Left kidney (tissue), 8 donors: ENCODE measurements around the gene VPS35L. TPM values are rescaled to one million over a fixed set of nuclear protein-coding genes. Genes with fewer than 3 reads are reported as not detected.

Experiments used
- DNase-seq: peaks from one replicate; pipeline ENCODE4 v3.0.0-alpha.2; 2013
- long read RNA-seq, 8 donors: transcript quantifications; one replicate each; lab custom pipeline, GENCODE V29; 2026
- polyA plus RNA-seq: library from polyadenylated mRNA; unstranded; fragments of 120-200 nt; gene quantifications from one replicate; pipeline ENCODE4 v1.2.1, GENCODE V29; 2013; ENCODE audit not compliant: insufficient read length

The VPS35L gene, protein sequence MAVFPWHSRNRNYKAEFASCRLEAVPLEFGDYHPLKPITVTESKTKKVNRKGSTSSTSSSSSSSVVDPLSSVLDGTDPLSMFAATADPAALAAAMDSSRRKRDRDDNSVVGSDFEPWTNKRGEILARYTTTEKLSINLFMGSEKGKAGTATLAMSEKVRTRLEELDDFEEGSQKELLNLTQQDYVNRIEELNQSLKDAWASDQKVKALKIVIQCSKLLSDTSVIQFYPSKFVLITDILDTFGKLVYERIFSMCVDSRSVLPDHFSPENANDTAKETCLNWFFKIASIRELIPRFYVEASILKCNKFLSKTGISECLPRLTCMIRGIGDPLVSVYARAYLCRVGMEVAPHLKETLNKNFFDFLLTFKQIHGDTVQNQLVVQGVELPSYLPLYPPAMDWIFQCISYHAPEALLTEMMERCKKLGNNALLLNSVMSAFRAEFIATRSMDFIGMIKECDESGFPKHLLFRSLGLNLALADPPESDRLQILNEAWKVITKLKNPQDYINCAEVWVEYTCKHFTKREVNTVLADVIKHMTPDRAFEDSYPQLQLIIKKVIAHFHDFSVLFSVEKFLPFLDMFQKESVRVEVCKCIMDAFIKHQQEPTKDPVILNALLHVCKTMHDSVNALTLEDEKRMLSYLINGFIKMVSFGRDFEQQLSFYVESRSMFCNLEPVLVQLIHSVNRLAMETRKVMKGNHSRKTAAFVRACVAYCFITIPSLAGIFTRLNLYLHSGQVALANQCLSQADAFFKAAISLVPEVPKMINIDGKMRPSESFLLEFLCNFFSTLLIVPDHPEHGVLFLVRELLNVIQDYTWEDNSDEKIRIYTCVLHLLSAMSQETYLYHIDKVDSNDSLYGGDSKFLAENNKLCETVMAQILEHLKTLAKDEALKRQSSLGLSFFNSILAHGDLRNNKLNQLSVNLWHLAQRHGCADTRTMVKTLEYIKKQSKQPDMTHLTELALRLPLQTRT
- polyA plus RNA-seq = 68.2 TPM
- long read RNA-seq, donor 1, transcript VPS35L-203 (31 exons, 3,855 nt) = major isoform, 5 of 74 reads
- long read RNA-seq, donor 1, partial matches to known transcripts = 65 of 74 reads
- long read RNA-seq, donor 1, other reads (novel, unspliced or antisense) = 0 of 74 reads
- long read RNA-seq, donor 2, transcript VPS35L-203 (31 exons, 3,855 nt) = major isoform, 5 of 8 reads
- long read RNA-seq, donor 2, partial matches to known transcripts = 0 of 8 reads
- long read RNA-seq, donor 2, other reads (novel, unspliced or antisense) = 0 of 8 reads
- long read RNA-seq, donor 3, partial matches to known transcripts = 0 of 4 reads
- long read RNA-seq, donor 3, other reads (novel, unspliced or antisense) = 0 of 4 reads
- long read RNA-seq, donor 4 = 0 reads
- long read RNA-seq, donor 5, transcript VPS35L-203 (31 exons, 3,855 nt) = major isoform, 7 of 106 reads
- long read RNA-seq, donor 5, partial matches to known transcripts = 91 of 106 reads
- long read RNA-seq, donor 5, other reads (novel, unspliced or antisense) = 6 of 106 reads
- long read RNA-seq, donor 6, partial matches to known transcripts = 122 of 128 reads
- long read RNA-seq, donor 6, other reads (novel, unspliced or antisense) = 0 of 128 reads
- long read RNA-seq, donor 7, transcript VPS35L-203 (31 exons, 3,855 nt) = major isoform, 10 of 119 reads
- long read RNA-seq, donor 7, transcript VPS35L-223 (2 exons, 1,016 nt) = minor isoform, 5 of 119 reads
- long read RNA-seq, donor 7, partial matches to known transcripts = 79 of 119 reads
- long read RNA-seq, donor 7, other reads (novel, unspliced or antisense) = 25 of 119 reads
- long read RNA-seq, donor 8, partial matches to known transcripts = 0 of 4 reads
- long read RNA-seq, donor 8, other reads (novel, unspliced or antisense) = 0 of 4 reads

DNA sequence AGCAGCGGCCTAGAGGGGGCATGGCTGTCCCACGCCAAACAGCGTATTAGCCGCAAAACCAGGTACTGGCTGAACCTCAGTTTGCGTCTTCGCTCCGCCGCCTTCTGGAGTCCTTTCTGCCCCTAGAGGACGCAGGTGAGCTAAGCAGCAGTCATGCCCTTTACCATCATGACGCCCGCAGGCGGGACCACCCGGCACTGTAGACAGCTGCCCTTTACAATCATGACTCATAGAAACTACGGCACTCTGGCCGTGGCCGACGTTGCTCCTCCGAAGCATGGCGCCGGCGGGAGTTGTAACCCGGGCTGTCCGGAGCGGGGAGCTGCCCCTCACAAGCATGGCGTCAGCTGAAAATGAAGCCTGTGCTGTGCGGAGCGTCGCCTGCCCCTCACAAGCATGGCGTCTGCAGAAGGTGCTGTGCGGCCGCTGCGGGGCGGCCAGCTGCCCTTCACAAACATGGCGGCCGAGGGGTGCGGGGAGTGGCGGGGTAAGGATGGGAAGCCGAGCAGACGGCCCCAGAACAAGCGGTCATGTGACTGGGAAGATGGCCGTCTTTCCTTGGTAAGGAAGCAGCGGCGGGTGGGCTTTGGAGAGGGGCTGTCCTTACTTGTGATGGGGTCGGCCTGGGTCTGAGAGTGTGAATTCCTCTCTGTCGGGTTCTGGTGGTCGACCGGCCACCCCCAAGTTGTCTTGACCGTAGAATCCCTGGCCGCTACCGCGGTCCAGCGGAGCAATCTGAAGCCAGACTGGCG lies at the start of gene VPS35L:
Gene VPS35L (plus strand): TSS at position 518 of the 752 bp plus-strand sequence. CDS start 27 bp downstream, at position 545.
- peak; percentile 98 for DNase-seq

DNA sequence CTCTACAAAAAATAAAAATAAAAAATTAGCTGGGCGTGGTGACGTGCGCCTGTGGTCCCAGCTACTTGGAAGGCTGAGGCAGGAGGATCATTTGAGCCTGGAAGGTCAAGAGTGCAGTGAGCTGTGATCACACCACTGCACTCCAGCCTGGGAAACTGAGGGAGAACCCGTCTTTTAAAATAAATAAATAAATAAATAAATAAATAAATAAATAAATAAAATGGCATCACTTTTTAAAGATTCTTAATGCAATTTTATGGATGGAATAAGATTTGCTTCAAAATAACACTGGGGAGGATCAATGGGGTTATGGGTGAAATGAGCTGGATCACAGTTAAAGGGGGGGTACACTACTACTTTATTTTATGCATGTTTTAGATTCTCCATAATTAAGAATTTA lies 48.5 kb upstream of the VPS35L start:
- no peak for DNase-seq

DNA sequence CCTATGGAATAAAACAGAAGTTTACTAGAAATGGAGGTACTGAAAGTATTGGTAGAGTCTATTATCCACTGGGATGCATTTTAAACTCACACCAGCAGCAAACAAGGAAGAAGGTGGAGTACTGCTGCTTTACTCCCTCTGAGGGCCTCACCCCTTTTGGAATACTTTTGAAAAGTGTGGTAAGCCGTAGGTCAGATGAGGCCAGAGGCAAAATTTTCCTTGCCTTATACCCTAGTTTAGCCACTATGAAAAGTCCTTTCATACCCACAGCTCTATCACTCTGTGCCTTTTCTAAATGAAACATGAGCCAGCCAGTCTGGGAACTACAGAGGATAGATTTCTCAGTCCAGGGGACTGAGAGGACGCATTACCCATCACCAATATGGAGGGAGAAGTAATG lies 47.6 kb upstream of the VPS35L start:
- DNase-seq = no peak

DNA sequence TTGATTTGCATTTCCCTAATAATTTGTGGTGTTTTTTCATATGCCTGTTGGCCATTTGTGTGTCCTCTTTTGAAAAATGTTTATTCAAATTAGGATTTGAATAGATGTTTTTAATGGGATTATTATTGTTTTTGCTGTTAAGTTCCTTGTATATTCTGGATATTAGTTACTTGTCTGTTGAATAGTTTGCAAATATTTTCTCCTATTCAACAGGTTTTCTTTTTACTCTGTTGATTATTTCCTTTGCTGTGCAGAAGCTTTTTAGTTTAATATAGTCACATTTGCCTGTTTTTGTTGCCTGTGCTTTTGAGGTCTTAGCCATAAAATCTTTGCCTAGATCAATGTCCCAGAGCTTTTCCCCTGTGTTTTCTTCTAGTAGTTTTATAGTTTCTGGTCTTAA lies 43.2 kb upstream of the VPS35L start:
- DNase-seq = no peak

DNA sequence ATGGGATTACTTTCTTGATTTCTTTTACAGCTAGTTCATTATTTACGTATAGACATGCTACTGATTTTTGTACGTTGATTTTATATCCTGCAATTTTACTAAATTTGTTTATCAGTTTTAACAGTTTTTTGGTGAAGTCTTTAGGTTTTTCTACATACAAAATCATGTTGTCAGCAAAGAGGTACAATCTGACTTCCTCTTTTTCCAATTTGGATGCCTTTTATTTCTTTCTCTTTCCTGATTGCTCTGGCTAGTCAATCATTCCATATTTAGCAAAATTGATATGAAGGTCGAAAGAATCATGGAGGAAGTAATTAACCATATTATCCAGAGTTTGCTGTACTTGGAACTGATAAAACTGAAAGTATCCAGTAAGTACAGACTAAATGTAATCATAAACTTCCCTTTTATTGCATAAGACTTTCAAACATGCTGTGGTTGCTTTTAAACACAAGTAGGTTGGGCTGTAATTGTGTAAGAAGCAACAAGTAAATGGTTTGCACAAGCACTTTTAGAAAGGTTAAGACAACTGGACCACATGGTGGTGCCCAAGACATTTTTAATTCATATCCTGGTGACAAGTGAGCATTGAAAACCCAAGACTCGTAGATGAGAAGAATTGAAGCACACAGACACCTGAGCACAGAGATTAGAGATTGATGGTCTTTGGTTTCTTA lies 42.0 kb upstream of the VPS35L start:
- no peak for DNase-seq

DNA sequence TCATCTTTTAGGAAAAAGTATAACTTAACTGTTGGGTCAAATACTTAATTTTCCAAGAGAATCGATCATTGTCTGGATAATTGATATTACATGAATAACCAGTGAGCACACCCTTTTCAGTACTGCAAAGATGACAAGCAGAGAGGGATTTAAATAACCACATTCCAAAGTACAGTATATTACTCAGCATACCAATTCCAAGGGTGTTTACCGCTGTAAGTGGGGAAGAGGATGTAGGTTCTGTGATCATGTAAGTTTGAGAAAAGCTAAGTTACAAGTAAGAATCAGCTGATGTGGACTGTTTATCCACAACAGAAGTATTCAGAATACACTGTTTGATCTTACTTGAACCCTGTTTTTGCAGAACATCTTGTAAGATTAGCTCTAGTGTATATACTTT lies 39.7 kb upstream of the VPS35L start:
- DNase-seq = no peak

DNA sequence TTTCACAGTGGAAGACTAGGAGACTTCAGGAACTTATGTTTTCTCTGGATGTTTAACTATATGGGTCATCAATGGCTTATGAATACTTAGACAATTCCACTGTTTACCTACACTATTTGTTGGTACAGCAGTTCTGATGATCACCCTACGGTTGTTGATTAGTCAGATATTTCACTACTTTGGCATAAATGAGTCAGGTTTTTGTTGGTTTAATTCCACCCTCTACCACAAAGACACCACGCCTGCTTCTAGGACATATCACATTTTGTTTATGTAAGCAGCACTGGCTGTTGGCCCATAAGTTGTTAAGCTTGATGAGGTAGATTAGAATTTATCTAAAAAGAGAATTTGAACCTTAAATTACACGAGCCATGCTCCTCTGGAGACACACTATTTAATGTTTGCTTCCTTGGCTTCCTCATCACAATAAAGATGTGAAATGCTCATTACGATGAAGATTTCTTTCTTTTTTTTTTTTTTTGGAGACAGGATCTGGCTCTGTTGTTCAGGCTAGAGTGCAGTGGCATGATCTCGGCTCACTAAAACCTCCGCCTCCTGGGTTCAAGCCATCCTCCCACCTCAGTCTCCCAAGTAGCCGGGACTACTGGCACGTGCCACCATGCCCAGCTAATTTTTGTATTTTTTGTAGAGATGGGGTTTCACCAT lies 37.9 kb upstream of the VPS35L start:
- DNase-seq = no peak

DNA sequence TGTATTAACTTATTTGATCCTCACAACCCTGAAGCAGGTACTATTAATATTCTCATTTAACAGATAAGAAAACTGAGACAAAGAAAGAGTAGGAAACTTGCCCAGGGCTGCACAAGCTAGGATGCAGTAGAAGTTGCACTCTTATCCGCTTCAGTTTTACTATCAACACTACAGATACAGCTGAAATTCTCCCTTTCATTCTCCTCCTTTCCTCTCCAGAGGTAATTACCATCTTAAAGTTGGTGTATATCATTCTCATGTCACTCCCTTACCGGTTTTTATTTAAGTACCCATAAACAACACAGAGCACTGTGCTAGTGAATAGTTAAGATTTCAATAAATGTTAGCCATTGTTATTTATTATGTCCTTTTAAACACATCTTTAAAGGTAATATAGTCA lies 37.1 kb upstream of the VPS35L start:
- no peak for DNase-seq

DNA sequence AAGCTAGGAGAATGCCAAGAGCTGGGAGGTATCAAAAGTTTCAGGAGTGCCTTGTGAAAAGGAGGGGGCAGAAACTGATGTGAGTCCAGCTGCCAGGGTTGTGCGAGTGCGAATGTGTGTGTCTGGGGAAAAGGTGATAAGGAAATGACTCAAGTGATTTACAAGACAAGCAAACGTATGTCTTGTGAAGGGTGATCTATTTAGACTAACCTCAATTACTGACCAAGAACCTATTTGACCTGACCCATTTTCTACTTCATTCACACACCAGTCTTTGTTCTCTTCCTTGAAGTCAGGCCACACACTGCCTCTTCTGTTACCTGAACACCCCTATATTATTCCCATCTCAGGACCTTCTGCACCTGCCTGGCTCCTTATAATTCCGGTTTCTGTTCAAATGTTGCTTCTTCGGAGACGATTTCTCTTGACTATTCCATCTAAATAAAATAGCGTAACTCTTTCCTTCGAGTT lies 34.6 kb upstream of the VPS35L start:
- no peak for DNase-seq

DNA sequence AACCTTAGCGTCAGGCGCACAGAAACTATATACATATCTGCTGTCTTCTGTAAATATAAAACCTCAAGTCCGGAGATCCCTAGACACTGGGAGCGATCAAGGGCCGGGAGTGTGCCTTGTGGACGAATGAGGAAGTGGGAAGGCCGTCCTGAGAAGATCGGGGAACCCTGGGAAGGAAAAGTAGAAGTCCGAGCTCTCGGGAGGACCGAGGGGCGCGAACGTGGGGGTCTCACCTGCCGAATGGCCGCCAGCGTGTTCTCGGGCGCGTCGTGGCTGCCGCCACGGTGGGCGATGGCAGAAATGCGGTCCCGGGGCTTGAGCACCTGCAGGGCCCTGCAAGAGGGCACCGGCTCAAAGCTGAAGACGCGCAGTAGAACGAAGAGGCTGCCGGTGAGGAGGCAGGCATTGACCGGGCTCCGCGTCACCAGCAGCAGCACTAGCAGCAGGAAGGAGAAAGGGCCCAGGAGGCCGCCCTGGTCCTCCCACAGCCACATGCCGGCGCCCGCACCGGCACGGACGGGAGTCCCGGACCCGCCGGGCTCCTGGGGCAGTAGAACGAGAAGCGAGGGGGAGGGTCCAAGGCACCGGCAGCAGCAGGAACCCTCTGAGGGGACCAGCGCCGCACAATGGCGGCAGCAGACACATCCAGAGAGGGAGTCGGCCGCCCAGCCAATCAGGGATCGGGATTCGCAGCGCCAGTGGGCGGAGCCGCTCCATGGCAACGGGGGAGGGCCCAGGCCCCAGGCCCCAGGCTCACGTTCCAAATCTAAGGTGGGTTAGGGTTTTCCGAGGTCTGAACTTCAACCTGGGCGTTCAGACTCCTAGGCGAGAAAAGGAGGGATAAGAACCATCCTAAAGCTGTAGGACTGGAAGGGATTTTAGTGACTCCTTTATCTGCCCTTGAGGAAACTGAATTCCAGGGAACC lies 33.8 kb upstream of the VPS35L start, which contains the start of gene GDE1:
Gene GDE1 (minus strand): TSS at position 628 of the 926 bp plus-strand sequence. CDS start 134 bp downstream, at position 494.
- peak; percentile 93 for DNase-seq

DNA sequence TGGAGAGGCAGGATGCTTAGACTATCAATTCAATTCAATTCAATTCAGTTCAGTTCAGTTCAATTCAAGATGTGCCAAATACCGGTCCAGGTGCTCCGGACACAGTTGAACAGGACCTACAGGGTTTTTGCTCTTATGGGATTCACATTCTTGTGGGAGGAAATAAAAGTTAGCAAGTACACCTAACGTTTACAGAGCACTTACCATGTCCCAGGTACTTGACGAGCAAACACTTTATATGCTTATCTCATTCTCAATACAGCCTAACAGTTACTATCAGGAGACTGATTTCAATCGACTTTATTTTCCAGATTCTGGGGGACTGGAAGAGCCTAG lies 33.1 kb upstream of the VPS35L start:
- DNase-seq = no peak

DNA sequence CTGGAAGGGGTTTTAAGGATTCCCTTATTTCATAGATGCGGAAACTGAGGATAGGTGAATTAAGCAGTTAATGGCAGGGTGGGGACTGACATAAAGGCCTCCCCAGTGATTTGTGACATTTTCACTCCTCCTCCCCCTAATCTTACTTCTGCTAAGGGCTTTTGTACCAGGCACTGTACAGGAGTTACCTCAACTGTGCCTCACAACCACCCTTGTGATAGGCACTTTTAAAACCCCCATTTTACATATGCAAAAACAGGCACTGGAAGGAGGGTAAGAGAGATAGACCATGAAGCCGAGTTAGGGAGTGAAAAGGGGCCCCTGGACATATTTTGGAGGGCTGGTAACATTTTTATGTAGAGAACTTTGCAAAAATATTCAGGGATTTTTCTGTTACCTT lies 32.7 kb upstream of the VPS35L start:
- no peak for DNase-seq

DNA sequence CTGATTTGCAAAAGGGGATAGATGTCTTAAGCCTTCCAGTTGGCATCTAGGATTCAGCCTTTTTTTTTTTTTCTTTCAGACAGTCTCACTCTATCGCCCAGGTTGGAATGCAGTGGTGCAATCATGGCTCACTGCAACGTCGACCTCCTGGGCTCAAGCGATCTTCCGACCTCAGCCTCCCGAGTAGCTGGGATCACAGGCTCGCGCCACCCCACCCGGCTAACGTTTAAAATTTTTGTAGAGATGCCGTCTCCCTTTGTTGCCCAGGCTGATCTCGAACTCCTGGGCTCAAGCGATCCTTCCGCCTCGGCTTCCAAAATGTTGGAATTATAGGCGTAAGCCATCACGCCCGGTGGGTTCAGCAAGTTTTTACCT lies 32.3 kb upstream of the VPS35L start:
- DNase-seq = no peak

DNA sequence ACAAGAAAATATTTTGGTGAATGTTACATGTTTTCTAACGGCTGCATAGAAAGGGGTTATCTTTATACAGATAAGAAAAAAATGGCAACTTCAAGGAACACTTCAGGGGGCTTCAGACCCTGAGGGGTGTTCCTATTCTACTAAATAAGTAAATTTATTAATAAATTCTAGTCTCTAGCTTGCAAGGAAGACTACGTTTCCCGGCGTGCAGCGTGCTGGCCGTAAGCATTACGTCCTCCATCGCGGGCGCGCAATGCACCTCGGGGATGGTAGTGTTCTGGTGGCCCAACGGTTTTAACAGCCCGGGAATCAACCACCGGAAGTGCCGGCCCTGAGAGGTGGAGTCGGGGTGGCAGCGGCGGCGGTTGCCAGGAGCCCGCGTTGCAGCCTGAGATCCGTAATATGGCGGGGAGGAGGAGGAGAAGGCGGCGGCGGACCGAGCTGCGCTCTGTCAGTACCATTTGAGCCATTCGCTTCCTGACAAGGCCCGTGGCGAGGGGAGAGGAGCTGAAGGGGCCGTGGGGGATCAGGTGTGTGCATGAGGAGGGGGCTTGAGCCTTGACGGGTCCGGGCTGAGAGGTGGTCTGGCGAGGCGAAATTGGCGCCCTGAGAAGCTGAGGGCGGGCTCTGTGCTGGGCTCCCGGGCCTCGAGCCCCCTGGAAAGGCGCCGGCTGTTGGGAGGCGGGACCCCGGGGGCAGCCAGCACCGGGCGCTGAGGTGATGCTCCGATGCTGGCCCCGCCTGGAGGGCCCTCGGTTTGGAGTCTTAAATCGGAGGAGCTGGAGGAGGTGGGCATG lies 31.7 kb upstream of the VPS35L start, which contains the start of gene CCP110:
Gene CCP110 (plus strand): TSS at position 384 of the 797 bp plus-strand sequence. CDS start 3,940 bp downstream, outside the sequence.
- DNase-seq = peak; percentile 94

DNA sequence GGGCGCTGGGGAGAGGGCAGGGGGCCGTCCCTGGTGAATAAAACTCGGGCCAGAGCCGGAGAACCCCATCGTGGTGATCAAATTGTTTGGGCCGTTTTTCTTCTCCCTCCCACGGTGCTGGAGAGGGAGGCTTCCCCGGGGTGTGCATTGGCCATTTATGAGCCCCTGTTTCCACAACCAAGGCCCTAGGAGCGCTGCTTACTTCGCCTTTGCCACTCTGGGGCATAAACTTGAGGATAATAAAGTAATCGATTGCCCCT lies 31.2 kb upstream of the VPS35L start:
- DNase-seq = no peak

DNA sequence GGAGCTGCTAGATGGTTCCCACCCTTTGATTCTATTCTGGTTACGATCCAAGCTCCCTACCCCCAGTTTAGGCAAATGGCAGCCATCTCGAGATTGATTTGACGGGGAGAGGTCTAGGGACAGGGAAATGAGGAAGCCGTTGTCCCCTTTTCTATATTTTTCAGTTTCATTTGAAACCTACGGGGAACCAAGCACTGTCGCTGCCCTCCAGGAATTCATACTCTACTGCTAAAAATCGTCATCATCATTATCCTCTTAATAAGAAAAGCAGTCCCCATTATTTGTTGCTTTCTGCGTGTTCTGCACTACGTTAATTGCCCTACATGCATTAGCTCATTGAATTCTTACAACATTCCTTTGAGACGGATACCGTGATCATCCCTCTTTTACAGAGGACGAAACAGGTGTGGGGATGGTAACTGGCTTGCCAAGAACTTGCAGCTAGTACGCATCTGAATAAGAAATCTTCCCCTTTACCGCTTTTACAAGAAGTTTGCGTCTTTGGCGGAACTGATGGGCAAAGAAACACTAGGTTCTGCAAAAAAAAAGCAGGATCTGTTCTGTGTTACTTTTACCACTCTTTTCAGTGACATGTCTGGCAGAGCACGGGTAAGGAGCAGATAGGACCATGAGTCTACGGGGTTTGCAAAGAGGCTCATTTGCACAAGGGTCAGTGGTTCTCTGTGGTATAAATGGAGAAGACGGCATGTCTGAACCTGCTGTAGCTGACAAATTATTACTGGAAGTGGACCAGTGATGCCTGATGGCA lies 30.7 kb upstream of the VPS35L start:
- DNase-seq = peak; percentile 37
